GM18508 (cell line): ENCODE data around the gene LRMDA.

ENCODE experiments used
- ATAC-seq: cut with Tn5 transposase; IDR thresholded peaks from one replicate; pipeline ENCODE4 v1.9.1; 2021; ENCODE audit warnings: moderate number of reproducible peaks; ENCODE audit not compliant: insufficient read depth, unreplicated experiment

The LRMDA gene

DNA sequence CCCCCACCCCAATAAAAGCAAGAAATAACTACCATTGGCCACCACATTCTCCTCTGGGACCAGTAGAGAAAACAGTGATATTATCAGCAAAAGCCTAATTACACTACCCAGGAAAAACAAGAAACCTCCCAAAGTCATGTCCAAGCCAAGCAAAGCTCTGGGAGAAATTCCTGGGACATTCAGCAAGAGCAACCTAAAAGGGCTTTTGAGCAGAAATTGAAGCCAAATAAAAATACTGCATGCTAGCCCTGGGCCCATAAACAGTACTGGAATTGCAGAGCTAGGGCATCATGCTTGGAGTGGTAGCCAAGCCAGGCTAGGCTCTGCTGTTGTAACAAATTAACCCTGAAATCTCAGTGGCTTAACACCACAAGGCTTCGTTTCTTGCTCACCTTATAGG is 347.9 kb downstream of the LRMDA start:
- ATAC-seq, result no peak

DNA sequence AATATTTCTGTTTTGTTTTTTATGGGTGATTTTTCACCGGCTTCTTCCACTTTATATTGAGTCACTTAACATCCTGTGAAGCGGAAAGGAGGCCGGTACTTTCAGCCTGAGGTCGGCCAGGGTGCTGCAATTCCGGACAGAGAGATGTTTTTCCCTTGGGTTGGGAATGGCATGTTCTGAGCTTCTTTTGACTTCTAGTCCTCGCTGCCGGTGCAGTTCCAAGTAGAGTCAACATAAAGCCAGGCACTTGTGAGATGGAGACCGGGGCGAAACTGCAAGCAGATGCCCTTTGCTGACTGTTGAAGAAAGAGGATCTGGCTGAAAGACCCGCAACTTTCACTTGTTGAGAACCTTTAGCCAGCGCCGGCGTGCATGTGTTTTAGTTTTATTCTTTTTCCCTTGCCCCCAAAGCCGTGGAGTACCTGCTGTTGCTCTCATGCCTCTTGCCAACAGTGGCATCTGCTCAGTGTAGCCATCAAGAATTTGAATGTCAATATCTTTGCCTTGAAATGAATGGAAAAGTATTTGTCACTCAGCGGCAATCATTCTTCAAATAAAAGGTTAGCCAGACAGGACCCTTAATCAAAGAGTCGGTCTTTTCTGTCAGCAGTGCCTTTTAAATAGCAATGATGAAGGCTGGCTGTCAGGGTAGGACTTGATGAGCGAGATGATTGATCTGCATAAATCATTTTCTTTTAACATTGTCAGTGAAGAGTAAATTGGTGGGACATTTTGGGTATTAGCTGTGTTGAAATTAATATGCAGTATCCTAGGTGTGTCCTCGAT is 351.2 kb downstream of the LRMDA start:
- no peak for ATAC-seq

DNA sequence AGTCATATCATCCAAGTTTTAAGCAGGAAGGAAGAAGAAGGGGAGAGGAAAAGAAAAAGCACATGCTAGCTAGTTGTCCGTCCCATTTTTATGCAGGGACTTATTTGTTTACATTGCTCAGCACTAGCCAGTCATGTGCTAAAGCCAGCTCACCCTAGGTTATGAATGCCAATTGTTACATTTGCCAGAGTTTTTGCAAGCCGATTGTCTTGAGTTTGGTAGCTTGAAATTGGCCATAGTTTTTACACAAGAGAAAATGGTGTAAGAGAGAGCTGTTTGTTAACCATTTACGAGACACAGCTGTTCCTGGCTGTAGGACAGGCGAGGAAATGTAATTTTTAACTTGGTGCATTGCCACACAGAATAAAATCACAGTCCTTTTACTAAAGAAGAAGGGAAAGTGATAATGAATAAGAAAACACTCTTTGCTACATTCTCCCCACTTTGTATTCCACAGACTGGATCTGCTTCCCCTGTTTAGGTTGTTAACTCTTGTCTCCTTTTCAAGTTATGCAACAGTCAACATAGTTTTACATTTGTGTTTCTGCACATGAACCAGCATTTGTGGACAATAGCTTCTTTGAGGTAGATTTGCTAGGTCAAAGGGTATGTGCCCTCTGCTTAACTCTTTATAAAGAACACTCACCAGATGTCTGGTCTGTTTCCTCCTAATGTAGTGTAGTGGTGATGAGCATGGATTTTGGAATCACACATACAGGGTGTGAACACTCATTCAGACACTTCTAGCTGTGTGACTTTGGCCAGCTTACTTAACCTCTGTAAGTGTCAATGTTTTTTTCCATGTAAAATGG is 357.2 kb downstream of the LRMDA start:
- no peak for ATAC-seq

DNA sequence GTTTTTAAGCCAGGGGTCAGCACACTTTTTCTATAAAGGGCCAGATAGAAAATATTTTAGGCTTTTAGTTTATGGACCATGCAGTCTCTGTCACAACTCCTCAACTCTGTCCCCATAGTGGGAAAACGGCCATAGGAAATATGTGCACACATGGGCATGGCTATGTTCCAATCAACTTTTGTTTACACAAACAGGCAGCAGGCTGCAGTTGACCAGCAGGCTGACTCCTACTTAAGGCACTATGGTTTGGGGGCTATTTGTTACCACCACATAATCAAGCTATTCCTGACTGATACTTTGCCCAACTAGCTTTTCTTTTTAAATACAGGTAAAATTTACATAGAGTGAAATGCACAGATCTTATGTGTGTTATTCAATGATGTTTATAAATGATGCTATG is 362.4 kb downstream of the LRMDA start:
- no peak for ATAC-seq

DNA sequence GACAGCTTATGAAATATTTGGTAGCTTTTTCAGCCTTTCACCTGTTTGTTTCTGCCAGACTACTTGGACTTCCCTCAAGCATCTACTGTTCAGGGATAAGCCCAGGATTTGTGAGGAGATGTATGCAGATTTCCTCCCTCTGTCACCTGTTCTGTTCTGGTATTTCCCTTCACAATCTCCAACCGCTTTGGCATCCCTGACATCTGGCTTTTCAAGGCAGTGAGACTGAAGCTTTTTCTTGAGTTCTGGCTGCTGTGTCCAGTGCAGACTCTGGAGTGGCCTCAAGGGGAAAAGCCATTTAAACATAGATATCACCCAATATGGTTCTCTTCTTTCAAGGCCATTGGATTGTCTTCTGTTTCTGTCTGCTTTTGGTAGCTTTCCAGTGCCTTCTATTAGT is 369.7 kb downstream of the LRMDA start:
- no peak for ATAC-seq

DNA sequence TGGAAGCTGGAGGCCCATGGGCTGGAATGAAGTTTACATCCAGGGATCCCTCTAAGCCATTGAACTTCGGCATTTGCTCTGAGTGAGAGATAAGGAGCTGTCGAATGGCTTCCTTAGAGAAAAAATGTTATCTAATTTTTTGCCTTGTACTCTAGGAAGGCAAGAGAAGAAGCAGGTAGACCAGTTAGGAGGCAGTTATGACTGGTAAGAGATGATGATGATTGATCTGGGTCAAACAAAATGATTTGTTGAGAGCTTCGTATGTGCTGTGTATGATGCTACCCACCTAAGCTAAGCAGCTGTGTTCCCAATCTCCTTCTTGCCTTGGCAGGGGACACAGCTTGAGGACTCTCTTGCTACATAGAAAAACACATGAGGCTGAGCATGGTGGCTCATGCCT is 370.2 kb downstream of the LRMDA start:
- ATAC-seq, result no peak

DNA sequence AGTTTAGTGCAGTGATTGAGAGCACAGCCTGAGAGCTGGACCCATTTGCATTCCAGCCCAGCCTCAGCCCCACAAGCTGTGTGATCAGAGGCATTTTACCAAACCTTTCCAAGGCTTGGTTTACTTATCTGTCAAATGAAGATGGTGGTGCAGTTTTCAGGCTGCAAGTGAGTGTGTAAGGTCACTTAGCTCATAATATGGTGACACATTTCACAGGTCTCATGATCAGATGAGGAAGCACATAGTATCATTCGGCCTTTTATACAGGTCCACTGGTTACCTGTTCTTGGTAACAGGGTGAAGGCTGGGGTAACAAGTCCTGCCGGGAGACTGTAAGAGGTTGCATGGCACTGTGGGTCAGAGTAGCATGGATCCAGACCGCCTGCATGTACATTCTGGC is 371.7 kb downstream of the LRMDA start:
- ATAC-seq, result no peak

DNA sequence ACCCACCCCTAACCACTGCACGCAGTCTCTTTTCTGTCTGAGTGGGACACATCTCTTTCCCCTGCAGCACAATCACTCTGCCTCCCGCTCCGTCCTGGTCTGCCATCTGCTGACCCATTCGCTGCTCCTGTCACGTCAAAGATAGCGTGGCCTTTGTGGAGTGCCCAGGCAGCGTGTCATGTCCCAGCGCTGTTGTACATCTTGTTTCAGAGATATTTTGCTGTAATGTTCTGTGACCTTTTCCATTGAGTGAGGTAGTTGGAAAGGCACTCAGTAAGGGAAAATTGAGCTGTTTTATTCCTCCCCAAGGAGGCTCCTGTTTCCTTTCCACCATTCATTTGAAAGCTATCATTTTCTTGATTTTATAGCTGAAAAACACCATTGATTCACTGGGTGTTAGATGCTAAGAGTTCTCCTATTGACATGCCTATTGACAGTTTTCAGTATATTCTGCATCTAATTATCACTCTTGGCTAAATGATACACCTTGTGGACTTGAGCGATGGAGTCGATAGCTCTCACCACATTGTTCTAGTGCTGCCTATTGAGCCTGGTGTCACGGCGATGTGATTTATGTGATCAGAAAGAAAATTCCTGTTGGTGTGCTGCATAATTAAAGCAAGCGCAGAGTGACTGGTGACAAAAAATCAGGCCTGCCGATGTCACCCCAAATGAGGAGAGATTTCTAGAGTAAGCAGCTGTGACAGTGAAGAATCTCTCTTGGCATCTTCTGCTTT is 372.6 kb downstream of the LRMDA start:
- ATAC-seq, result no peak

DNA sequence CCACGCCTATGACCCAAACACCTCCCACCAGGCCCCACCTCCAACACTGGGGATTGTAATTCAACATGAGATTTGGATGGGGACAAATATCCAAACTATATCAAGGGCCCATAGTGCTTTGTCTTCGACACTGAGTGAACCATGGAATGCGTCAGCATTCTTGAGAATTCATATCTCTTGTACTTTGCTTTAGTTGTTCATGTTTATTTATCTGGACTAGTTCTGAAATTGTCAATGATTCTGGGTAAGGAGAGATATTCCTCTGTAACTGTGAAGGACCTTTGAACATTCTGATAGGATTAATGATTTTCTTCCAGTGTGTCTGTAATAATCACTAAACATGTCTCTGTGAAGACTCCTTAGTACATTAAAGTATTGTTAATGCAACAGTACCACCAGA is 374.8 kb downstream of the LRMDA start:
- no peak for ATAC-seq

DNA sequence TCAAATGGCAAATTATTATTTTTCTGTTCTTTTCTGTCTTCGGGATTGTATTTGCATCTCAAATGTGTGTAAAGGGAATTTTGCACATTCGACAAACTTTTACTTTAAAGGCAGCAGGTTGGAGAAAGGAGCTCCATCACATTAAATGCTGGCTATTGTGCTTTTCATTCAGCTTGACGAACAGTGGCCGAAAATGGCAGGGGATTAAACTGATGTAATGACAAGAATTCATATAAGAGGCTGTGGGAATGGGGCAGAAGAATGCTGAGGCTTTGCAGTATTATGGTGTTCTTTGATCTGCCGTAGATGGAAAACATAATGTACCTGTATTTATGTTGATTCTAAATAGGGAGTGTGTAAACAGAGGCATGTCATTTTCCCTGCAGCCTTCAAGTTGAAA is 376.0 kb downstream of the LRMDA start:
- no peak for ATAC-seq

DNA sequence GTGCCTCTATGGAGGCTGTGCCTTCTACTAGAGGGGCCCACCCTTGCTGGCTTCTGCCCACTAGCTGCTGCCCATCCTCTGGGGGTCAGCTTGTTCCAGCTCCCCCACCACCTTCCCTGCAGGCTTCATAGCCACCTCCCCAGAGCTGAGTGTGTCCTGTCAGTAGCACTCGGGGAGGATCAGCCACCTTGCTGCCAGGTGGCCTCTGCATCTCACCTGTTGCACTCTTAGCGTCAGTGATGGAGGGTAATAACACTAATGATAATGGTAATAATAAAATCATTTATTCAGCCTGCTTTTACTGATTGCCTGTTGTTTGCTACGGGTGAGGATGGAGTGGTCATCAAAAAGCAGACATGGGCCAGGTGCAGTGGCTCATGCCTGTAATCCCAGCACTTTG is 377.6 kb downstream of the LRMDA start:
- no peak for ATAC-seq

DNA sequence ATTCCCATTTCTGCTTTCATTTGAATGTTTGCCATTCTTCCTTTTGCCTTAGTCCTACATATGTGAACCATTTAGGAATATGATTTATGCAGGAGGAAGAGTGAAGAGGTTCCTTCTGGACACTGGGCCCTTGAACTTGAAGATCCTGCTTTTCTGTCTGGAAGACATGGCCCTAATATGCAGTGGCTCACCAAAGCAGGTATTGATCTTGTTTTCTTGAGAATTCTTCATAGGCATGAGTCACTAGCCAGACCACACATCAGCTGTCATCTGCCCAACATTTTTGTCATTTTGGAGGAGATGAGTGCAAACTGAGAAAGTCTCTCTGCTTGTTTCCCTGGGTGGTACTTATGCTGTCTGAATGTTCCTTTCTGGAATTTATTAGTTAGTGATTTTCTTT is 382.6 kb downstream of the LRMDA start:
- no peak for ATAC-seq

DNA sequence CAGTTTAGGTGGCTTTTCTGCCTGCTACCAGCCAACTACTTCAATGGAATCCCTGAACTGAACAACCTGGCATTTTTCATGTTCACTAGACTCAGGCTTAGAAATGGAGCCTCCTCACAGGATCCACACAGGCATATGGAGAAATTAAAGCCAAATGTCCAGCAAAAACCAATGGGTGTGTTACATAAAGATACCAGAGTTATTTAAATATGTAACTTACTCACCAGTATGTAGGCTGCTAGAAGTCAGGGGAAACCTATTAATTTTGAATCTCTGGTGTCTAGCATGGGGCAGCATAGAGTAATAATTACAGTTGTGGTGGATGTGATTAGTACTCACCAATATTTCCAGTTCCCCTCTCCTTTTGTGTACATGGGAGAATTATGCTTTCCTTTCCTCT is 383.6 kb downstream of the LRMDA start:
- no peak for ATAC-seq

DNA sequence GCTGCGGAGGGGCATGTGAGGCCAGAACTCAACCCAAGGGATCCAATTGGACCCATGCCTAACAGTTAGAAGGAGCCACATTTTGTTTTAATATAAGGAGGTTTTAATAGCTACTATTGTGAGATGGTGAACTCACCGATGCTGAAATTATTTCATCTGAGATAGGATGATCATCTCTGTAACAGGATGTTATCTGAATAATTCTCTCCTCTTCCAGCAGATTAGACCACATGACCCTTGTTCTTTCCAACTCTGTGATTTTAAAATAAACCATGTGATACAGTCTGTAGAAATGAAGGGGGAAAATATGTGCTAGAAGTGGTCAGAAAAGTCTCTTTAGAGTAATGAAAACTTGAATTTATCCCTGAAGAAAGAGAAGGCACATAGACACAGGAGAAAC is 385.8 kb downstream of the LRMDA start:
- no peak for ATAC-seq

DNA sequence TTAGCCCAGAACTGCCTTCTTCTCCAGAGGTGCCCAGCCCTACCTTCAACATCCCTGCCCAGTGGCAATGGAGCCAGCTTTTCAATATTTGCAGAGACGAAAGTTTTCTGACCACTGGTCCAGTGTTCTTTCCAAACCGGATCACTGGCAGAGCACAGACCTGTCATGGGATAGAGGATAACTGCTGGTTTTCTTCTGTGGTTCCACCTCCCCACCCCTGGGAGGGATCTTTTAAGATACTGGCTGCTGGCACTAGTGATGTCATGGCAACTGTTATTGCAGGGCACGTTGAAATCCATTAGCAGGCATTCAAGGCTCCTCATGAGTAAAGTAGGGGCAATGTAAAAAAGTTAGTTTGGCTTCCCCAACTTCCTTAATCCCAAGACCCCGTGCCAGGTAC is 387.1 kb downstream of the LRMDA start:
- no peak for ATAC-seq

DNA sequence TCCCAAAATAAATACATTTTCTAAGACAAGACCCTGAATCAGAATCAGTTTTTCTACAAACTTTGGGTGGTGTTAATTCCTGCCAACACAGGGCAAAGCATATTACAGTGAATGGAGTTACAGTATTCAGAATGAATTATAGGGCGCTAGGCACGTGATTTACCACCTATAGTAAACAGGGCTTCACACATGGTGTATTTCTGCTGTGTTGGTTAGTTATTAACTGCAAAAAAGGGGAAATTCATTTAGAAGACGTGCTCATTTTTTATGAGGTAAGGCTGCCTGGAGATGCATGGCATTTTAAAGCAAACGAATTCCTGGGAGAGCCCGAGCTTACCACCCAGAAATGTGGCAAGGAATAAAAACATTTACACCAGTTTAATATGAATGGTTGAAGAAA is 393.8 kb downstream of the LRMDA start:
- no peak for ATAC-seq

DNA sequence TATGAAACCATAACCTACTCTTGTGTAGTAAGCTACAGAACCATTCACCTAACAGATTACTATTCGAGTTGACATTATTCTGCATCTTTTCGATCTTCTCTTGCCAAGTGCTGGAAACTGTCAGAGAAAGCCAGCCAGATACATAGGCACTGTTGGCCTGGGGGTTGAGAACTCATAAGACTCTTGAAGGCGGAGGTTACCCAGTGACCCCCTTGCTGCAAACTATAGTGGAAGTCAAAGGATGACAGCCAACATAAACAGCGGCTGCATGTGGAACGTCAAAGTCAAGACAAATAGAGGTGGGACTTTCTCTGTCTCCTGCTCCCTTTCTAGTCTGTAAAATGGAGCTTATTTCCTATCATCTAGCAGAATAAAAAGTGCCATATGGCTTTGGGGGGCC is 394.2 kb downstream of the LRMDA start:
- ATAC-seq, result no peak

DNA sequence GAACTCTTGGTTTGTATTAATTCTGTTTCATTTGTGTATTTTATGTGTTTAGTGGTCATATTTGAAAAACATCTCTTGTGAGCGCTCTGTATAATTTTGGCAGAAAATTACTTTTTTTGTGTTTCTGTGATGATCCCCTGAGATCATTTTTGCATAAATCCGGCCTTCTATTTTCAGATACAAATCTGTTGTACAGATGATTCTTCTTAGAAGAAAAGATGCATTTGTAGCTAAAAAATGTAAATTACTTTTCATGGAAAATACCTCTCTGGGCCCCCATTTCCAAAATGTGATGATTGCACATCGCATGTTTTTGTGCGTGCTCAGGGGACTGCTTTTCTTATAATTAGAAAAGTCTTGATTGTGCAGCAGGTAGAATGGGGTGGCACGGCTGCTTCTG is 395.4 kb downstream of the LRMDA start:
- ATAC-seq, result no peak

DNA sequence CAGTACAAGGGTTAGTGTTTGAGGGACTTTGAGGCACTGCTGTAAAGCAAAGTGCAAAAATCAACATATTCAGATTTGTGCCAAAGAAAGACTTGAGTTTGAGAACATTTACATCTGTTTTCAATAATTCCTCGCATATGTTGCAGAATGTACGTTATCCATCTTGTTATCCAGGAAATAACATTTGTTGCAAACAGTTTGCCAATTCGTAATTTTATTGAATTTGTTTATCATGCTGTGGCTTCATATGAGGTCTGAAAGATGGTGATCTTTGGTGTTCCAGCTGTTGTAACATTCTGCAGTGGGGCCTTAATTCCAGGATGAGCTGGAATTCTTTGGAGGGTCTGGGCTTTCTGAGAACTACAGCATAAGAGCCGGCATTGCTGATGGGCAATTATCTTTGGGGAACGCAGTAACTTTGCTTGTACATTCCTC is 396.2 kb downstream of the LRMDA start:
- ATAC-seq, result no peak

DNA sequence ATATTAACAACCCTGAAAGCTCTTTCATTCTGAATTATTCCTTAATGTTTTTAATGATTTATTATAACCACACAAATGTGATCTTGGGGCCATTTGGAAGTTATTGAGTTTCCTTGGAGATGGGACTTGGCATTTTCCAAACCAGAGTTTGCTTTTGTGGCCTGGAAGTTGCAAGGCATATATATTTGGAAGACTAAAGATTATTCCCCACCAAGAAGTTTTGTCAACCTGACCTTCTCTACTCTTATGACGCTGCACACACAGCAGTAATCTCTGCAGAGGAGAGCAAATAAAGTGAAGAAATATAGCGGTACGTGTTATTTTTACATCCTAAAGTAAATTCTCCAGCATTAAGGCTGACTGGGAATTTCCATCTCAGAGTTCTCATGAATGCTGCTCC is 397.0 kb downstream of the LRMDA start:
- ATAC-seq, result no peak

DNA sequence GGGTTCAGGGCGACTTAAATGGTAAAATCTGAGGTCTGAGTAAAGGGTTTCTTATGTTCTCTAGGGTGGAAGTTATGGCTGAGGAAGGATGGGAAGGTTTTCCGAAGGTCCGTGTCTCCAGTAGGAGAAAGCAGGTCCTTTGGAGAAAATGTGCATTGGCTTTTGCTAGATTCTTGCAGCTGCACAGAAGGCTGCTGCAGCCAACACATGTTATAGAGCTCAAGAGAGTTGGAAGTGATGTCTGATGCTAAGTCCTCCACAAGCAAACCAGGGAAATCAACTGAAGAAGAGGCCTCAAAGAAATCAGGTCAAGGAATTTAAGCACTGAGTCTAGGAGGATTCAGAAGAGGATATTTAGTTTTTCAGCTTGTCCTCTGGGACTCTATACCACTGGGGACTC is 404.6 kb downstream of the LRMDA start:
- ATAC-seq, result no peak
